Vagina (tissue), 2 donors: ENCODE results near the gene DPH3. TPM values are rescaled to one million over a fixed set of nuclear protein-coding genes. Genes with fewer than 3 reads are reported as not detected.

Source experiments
- DNase-seq, 2 donors: peaks; one replicate each; pipeline ENCODE4 v3.0.0-alpha.2; 2017; ENCODE audit errors: extremely low spot score in 2 of 2
- H3K27ac ChIP-seq: fragments of 200-600 bp; sonication (generic); one replicate; pipeline ENCODE4 v1.5.1; 2019
- H3K27me3 ChIP-seq: fragments of 200-600 bp; sonication (generic); one replicate; pipeline ENCODE4 v1.5.1; 2019
- H3K36me3 ChIP-seq, 2 donors: fragments of 200-600 bp; sonication (generic); one replicate each; pipeline ENCODE4 v1.5.1; 2017 to 2019
- H3K4me1 ChIP-seq: fragments of 200-600 bp; sonication (generic); one replicate; pipeline ENCODE4 v1.5.1; 2019
- H3K4me3 ChIP-seq, 2 donors: fragments of 200-600 bp; sonication (generic); 1 replicate in 1 of 2; 2 replicates in 1 of 2; pipeline ENCODE4 v1.5.1; 2016 to 2019
- H3K9me3 ChIP-seq: fragments of 200-600 bp; sonication (generic); one replicate; pipeline ENCODE4 v1.5.1; 2019
- CTCF ChIP-seq, 3 experiments: fragments of 450-650 bp in 2 of 3; fragments of 200-600 bp in 1 of 3; sonication (generic) in 1 of 3; IDR thresholded peaks; one replicate each; pipeline ENCODE4 v1.5.1; 2017 to 2019; ENCODE audit warnings: antibody characterized with exemption in 3 of 3, mild to moderate bottlenecking in 2 of 3, moderate library complexity in 2 of 3
- POLR2A ChIP-seq, 2 donors: fragments of 450-650 bp; IDR thresholded peaks; one replicate each; pipeline ENCODE4 v1.6.1; 2017; ENCODE audit warnings: antibody characterized with exemption in 2 of 2, mild to moderate bottlenecking in 2 of 2, moderate library complexity in 2 of 2
- POLR2AphosphoS5 ChIP-seq, 2 donors: sonication (generic); formaldehyde crosslinking; IDR thresholded peaks; one replicate each; pipeline ENCODE4 v1.9.0; 2017; ENCODE audit warnings: antibody characterized with exemption in 2 of 2, mild to moderate bottlenecking in 2 of 2, low read depth in 1 of 2; ENCODE audit not compliant: insufficient read depth in 1 of 2
- intact Hi-C: fragments of 100-400 bp; cut with DNase I; formaldehyde crosslinking; loops from one replicate; pipeline ENCODE4 v1.15.1; 2023
- total RNA-seq: library from RNA; depleted of rRNA; stranded (reverse); fragments of >200 nt; gene quantifications from one replicate; pipeline ENCODE4 v1.2.3, GENCODE V29; 2016

The DPH3 gene
- total RNA-seq, 1 donor from 2014 or later: 14.5 TPM

- Histone ChIP-seq H3K36me3 (no peaks in the 10 kb centered on the region), H3K4me3 (no peak overlapping the region), H3K9me3 (no peaks in the 10 kb centered on the region), H3K27me3 (no peaks in the 10 kb centered on the region), H3K27ac (no peak overlapping the region), H3K4me1 (peaks cover 27% of the 10 kb centered on the region)
- no peak for TF ChIP-seq POLR2A (IDR thresholded peaks at IDR 0.05)
- no peak for TF ChIP-seq CTCF (IDR thresholded peaks at IDR 0.05)
- TF ChIP-seq POLR2AphosphoS5 (IDR thresholded peaks at IDR 0.05; ENCODE audit: insufficient read depth in 1 of 2, low read depth in 1 of 2): no peak
- intact Hi-C loops: loop anchor here (10.0 kb wide), 1 partner anchor 429 kb away; no protein-coding TSS in a partner anchor
- DNase-seq: no peak
Observed at GRCh38 chr3:16243706-16244490, 20.8 kb downstream of the DPH3 start.

- no peaks in the 10 kb centered on the region for H3K27me3 ChIP-seq
- H3K36me3 ChIP-seq: no peaks in the 10 kb centered on the region
- H3K27ac ChIP-seq: no peak overlapping the region
- DNase-seq: no peak
- peaks cover 23% of the 10 kb centered on the region for H3K4me1 ChIP-seq
- TF ChIP-seq CTCF (IDR thresholded peaks at IDR 0.05) (no peak), POLR2AphosphoS5 (IDR thresholded peaks at IDR 0.05; ENCODE audit: insufficient read depth in 1 of 2, low read depth in 1 of 2) (no peak), POLR2A (IDR thresholded peaks at IDR 0.05) (no peak)
- no peak overlapping the region for H3K4me3 ChIP-seq
- H3K9me3 ChIP-seq: no peaks in the 10 kb centered on the region
- intact Hi-C loops: loop anchor here (10.0 kb wide), 1 partner anchor 427 kb away; no protein-coding TSS in a partner anchor
Observed at GRCh38 chr3:16242177-16242576, 22.6 kb downstream of the DPH3 start.

GRCh38 chr3:16241225-16241624 is 23.5 kb downstream of the DPH3 start:
- TF ChIP-seq POLR2AphosphoS5 (IDR thresholded peaks at IDR 0.05; ENCODE audit: insufficient read depth in 1 of 2, low read depth in 1 of 2) (no peak), CTCF (IDR thresholded peaks at IDR 0.05) (no peak), POLR2A (IDR thresholded peaks at IDR 0.05) (no peak)
- H3K27ac ChIP-seq: peak overlapping the region; percentile 73
- no peak for DNase-seq
- no peaks in the 10 kb centered on the region for H3K27me3 ChIP-seq
- H3K4me1 ChIP-seq: peaks cover 21% of the 10 kb centered on the region
- intact Hi-C loops: loop anchor here (10.0 kb wide), 1 partner anchor 426 kb away; no protein-coding TSS in a partner anchor
- H3K36me3 ChIP-seq: no peaks in the 10 kb centered on the region
- no peak overlapping the region for H3K4me3 ChIP-seq
- H3K9me3 ChIP-seq: no peaks in the 10 kb centered on the region

- Histone ChIP-seq H3K4me1 (peaks cover 21% of the 10 kb centered on the region), H3K9me3 (no peaks in the 10 kb centered on the region), H3K36me3 (no peaks in the 10 kb centered on the region), H3K4me3 (no peak overlapping the region), H3K27ac (peak overlapping the region; percentile 73), H3K27me3 (no peaks in the 10 kb centered on the region)
- DNase-seq: no peak
- TF ChIP-seq POLR2AphosphoS5 (IDR thresholded peaks at IDR 0.05; ENCODE audit: insufficient read depth in 1 of 2, low read depth in 1 of 2): peak; percentile 35 to 71
- TF ChIP-seq POLR2A (IDR thresholded peaks at IDR 0.05): no peak
- TF ChIP-seq CTCF (IDR thresholded peaks at IDR 0.05): no peak
- intact Hi-C loops: loop anchor here (10.0 kb wide), 1 partner anchor 426 kb away; no protein-coding TSS in a partner anchor
Observed at GRCh38 chr3:16240229-16241023, 24.3 kb downstream of the DPH3 start.
